ENCODE data around the gene MCL1. TPM values are rescaled to one million over a fixed set of nuclear protein-coding genes. Genes with fewer than 3 reads are reported as not detected.

MCL1 gene
- total RNA-seq, 1 experiment from 2014 or later: 126 TPM

GRCh38 chr1:150530491-150531159 is 48.8 kb downstream of the MCL1 start:
- Histone ChIP-seq H3K36me3 (ENCODE audit: control insufficient read depth, insufficient read depth, low read length) (no peaks in the 10 kb centered on the region), H3K27me3 (ENCODE audit: control insufficient read depth, insufficient read depth, low read length) (no peaks in the 10 kb centered on the region), H3K27ac (ENCODE audit: low read length) (no peak overlapping the region), H3K4me3 (ENCODE audit: low read depth in 2 of 2, low read length in 2 of 2) (no peak overlapping the region), H3K9me3 (ENCODE audit: control insufficient read depth, insufficient read depth, low read depth, low read length) (no peaks in the 10 kb centered on the region), H3K4me1 (ENCODE audit: control insufficient read depth, insufficient read depth, low read length) (no peaks in the 10 kb centered on the region)
- ChIA-PET POLR2A (no interaction called here), CTCF (interaction anchor here (0.6 kb wide), 1 partner anchor 15 kb away, joined by 4 read pairs; the partner anchor contains the start of gene FALEC)
- DNase-seq (ENCODE audit: low read depth, low spot score) (no peak), ATAC-seq (no peak; the same call in 1 of the 2 replicates)
- in situ Hi-C loops (cut with HindIII; ENCODE audit: low pct_unique_long_range_greater_than_20kb, low sequenced_read_pairs): no loop called here
- intact Hi-C loops (cut with micrococcal nuclease; ENCODE audit: unreplicated experiment): no loop called here
- TF ChIP-seq REST (IDR thresholded peaks at IDR 0.05; ENCODE audit: insufficient read depth in 1 of 2, low read depth in 2 of 2, low read length in 1 of 2) (no peak), POLR2AphosphoS5 (IDR thresholded peaks at IDR 0.05; ENCODE audit: low read depth, low read length) (no peak), SIN3A (IDR thresholded peaks at IDR 0.05; ENCODE audit: borderline replicate concordance, insufficient read depth, low read depth, low read length) (no peak), TCF7L2 (IDR thresholded peaks at IDR 0.05; ENCODE audit: low read depth, low read length) (no peak), CTCF (IDR thresholded peaks at IDR 0.05) (no peak)
- BruUV-seq (replicated peaks): no TSS peak

- ATAC-seq (no peak), DNase-seq (ENCODE audit: low read depth, low spot score) (no peak)
- TF ChIP-seq CTCF (IDR thresholded peaks at IDR 0.05): no peak
- TF ChIP-seq POLR2AphosphoS5 (IDR thresholded peaks at IDR 0.05; ENCODE audit: low read depth, low read length): no peak
- TF ChIP-seq TCF7L2 (IDR thresholded peaks at IDR 0.05; ENCODE audit: low read depth, low read length): no peak
- TF ChIP-seq SIN3A (IDR thresholded peaks at IDR 0.05; ENCODE audit: borderline replicate concordance, insufficient read depth, low read depth, low read length): no peak
- TF ChIP-seq REST (IDR thresholded peaks at IDR 0.05; ENCODE audit: insufficient read depth in 1 of 2, low read depth in 2 of 2, low read length in 1 of 2): no peak
- ChIA-PET CTCF (no interaction called here), POLR2A (no interaction called here)
- in situ Hi-C loops (cut with HindIII; ENCODE audit: low pct_unique_long_range_greater_than_20kb, low sequenced_read_pairs) (no loop called here), intact Hi-C loops (cut with micrococcal nuclease; ENCODE audit: unreplicated experiment) (no loop called here)
- Histone ChIP-seq H3K9me3 (ENCODE audit: control insufficient read depth, insufficient read depth, low read depth, low read length) (no peaks in the 10 kb centered on the region), H3K4me3 (ENCODE audit: low read depth in 2 of 2, low read length in 2 of 2) (no peak overlapping the region), H3K27me3 (ENCODE audit: control insufficient read depth, insufficient read depth, low read length) (no peaks in the 10 kb centered on the region), H3K27ac (ENCODE audit: low read length) (no peak overlapping the region), H3K4me1 (ENCODE audit: control insufficient read depth, insufficient read depth, low read length) (no peaks in the 10 kb centered on the region), H3K36me3 (ENCODE audit: control insufficient read depth, insufficient read depth, low read length) (no peaks in the 10 kb centered on the region)
- no TSS peak for BruUV-seq (replicated peaks)
Observed at GRCh38 chr1:150529017-150529416, 50.4 kb downstream of the MCL1 start.

All from Panc1 (cell line).